HG03354 (cell line): ENCODE measurements around the gene EBF3.

Experiments used
- ATAC-seq: cut with Tn5 transposase; IDR thresholded peaks from one replicate; pipeline ENCODE4 v1.9.1; 2021; ENCODE audit warnings: mild to moderate bottlenecking; ENCODE audit not compliant: unreplicated experiment, poor library complexity, severe bottlenecking

Gene EBF3

DNA sequence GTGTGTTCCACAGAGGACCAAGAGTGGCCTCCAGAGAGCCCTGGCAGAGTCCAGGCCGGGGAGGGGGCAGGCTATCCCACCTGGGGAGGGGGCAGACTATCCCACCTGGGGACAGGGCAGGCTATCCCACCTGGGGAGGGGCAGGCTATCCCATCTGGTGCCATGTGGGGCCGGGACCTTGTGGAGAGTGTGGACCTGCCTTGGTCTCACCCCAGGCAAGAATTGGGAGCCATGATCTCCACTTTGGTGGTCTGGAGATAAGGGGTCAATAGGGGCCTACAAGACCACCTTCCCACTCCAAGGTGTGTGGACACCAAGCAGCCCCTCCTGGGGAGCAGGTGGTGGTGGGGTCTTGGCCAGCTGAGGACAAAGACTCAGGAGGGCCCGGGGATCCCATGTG, 138.2 kb downstream of the EBF3 start:
- no peak for ATAC-seq

DNA sequence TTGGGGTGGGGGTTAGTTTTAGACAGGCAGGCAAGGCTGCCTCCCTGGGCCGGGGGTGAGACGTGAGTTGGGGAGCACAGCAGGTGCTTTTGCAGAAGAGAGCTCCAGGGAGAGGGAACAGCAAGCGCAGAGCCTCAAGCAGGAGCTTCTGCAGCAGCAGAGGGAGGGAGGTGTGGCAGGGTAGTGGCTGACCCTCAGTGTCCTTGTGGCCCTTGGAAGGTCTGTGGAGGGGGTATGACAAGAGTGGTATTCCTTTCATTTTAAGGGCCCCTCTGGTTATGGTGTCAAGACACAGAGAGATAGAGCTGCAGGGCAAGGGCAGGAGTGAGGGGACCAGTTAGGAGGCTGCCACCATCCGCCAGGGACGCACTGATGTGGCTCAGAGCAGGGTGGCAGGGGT, 138.9 kb downstream of the EBF3 start:
- ATAC-seq: no peak

DNA sequence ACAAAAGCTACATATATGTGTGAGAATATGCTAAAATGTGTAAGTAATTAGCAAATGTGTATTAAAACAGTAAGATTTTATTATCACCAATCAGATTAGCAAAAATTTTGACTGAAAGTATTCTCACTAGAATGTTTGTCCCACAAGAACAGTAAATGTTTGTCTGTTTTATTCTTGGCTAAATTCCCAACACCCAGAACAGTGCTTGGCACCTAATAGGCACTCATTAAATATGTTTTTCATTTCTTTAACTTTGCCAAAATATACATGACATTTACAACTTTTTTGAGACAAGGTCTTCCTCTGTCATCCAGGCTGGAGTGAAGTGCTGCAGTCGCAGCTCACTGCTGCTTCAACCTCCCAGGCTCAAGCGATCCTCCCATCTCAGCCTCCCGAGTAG, 143.6 kb downstream of the EBF3 start:
- ATAC-seq: no peak

DNA sequence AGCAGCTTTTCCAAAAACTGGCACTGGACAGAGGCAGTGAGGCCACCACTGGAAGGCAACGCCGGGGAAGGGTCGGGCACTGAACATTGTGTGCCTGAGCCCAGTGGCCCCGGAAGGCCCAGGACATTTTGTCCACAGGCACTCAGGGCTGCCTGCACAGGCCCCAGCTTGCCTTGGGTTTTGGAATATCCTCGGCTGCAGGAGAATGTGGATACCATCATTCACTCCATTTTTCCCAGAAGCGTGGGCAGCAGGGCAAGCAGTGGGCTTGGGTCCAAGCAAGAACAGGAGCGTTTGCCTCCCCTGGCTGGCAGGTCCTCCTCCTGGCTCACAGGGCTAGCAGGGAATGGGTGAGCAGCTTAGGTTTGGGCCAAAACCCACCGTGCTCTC, 147.4 kb downstream of the EBF3 start:
- ATAC-seq: no peak

DNA sequence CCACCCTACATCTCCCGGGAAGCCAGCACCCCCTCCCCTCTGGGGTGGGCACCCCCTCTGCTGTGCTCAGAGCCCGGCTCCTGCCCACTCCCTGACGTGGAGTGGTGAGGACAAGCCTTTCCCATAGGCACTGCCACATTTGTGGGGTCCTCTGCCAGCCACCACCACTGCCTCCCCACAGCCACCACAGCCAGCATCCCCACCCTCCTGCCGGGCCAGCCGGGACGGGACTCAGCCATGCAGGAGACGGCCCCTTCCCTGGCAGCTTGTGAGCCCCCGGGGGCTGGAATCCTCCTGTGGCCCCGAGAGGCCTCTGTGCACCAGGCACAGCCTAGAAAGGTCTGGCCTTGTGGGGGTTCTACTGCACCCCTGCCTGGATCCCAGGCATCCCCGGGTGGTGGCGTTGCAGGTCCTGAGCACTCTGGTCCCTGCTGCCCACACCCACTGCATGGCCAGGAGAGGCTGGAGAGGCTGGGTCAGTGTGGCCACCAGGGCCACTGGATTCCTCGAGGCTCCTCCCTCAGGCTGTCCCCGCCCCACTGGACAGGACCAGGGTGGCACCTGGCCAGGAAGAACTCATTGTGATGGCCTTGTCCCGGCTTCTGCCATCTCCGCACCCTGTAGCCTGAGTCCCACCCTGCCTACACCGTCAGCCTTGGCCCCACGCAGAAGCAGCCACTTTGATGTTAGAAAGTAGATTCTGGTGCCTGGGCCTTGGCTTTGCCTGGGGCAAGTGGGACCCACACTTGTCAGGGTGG, 148.0 kb downstream of the EBF3 start:
- ATAC-seq: no peak

DNA sequence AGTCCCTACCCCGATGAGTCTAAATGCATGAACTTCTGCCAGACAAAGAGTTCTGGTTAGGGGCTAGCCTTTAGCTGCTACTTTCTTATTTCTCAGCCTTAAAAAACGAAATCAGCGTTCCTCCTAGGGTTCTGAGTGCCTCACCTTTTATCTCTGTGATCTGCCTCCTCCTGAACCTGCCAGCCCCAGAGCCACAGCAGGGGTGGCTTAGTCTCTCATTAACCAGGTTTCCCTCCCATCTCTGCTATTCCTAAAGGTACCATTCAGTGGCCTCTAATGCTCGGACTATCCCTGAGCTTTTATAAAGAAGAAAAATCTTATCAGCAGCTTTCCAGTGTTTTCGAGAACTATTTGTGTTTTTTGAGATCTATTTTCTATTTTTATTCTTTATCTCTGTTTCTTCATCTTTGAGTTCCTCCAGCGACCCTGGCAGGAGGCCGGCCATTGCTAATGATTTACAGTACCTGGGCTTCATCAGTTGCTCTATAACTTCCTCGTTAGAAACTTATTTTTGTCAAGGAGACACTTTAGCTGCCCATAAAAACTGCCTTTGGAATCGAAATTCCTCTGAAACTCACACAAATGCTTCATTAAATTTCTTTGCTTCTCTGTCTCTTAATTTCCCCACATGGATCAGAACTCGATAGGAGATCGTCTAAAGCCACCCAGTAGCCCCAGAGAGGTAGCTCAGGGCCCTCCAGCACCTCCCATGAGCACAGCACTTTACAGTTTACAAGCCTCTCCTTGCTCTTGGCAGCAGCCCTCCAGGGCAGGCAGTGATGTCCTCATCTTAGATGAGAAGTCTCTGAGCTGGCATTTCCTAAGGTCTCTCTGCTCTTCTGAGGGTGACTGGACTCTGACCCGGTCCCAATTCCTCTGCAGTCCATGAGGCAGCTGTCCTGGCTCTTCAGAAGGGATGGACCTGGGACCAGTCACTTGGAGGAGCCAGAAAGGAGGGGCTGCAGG, 149.1 kb downstream of the EBF3 start:
- no peak for ATAC-seq

DNA sequence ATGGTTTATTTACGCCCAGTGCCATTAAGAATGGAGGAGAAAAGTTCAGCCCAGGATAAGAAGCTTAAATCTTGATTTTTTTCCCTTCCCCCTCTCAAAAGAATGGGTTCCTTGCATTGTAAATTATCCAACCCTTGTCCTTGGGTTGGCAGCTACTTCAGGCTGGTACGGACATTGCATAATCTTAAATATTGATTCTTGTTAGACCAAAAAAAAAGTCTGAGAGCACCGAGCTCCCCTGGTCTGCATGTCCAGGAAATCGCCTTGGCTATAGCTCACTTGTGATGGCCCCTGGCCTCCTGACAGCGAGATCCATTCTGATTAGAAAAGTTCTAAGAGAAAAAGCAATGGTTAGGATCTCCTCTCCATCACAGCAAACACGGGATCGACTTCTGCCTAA, 151.7 kb downstream of the EBF3 start:
- no peak for ATAC-seq

DNA sequence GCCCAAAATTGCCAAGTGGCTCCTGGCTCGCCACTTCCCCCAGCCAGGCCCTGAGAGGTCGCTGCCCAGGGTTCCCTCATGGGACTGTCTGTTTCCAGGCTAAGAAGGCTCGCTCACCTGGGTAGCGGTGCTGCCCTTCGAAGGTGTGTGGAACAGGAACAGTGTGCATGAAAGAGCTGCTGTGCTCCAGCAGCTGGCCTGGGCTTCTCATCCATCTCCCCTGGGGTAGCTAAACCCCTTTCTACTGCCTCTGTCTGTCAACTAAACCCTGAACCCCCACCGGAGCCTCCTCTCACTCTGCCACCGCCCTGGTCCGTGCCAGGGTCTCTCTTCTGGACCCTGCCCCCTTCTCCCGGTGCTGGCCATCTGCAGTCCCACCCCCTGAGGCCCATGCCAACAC, 152.9 kb downstream of the EBF3 start:
- ATAC-seq: no peak

DNA sequence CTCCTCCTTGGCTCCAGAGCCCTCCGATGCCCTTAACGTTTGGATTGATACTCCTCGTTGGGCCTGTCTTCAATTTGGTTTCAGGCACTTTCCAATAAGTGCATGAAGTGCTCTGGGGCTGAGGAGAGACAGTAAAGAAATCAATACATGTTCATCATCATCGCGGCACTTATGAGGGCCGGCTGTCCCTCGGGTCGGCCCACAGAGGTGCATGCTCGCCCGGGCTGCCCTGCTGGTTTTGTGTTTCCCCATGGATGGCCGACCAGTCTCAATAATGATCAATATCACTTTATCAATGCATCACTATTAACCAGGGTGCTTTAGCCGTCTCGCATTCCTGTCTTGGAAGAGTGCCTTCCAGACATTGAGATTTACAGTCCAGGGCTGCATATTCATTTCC, 154.2 kb downstream of the EBF3 start:
- ATAC-seq: no peak

DNA sequence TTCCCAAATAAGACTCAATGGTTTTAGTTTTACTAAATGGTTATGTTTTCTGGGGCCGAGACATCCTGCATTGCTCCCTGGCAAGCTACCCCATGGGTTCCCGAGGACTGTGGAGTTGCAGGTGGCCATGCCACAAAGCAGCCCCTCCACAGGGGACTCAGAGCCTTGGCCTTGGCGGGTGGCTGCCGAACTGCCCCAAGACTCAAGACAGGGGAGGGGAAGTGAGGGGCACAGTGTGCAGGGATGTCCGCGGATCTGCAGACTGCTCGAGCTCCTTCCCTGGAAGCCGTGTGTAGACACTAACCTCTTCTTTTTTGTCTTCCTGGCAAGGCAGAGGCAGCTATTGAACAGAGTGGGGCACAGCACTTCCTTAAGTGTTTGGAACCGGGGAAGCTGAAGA, 154.6 kb downstream of the EBF3 start:
- no peak for ATAC-seq

DNA sequence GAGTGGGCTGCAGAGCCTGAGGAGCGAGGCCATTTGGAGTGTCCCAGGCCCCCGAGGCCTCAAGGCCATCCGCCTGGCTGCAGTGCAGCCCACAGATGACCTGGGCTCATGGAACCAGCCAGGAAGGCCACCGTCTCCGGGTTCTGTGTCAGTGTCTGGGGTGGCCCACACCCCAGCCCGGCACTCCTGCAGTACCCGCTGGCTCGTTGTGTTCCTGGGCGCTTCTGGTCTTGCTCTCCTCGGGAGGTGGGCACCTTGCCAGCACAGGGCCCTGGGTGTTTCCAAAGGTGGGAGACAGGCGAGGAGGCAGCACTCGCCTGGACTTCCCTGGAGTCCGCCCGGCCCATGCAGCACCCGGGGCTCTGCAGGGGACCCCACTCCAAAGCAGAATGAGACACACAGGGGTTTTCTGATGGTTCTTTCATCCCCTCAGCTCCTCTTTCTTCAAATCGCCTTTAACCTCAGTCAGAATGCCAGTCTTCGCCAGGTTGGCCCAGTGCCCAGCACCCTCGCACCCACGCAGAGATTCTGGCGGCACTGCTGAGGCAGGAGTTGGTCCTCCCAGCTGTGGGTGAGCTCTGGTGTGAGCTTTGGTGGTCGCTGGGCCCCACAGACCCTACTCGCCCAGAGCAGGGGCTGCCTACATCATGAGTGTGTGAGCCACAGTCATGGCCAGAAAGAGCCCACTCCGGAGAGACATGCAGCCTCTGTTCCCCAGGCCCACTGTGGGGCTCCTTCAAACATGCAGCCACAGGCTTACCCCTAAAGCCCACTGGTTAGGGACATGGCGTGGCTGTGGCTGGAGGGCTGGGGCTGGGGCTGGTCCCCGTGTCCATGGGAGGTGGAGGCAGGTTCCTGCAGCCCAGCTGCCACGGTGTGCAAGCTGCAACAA, 155.7 kb downstream of the EBF3 start:
- no peak for ATAC-seq

DNA sequence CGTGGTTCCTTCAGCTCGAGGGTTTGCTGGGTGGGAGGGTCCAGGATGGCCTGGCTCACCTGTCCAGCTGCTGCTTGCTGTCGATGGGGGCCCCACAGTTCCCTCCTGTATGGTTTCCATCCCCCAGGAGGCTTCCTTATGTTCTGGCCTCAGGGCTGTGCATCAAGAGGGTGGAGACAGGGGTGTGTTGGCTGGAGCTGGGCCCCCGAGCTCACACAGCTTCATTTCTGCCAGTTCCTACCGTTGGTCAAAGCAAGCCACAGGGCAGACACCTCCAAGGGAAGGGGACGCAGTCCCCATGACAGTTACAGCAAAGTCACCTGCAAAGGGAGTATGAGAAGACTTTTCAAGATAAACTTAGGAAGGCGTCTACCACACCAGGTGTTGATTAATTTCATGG, 156.9 kb downstream of the EBF3 start:
- no peak for ATAC-seq

DNA sequence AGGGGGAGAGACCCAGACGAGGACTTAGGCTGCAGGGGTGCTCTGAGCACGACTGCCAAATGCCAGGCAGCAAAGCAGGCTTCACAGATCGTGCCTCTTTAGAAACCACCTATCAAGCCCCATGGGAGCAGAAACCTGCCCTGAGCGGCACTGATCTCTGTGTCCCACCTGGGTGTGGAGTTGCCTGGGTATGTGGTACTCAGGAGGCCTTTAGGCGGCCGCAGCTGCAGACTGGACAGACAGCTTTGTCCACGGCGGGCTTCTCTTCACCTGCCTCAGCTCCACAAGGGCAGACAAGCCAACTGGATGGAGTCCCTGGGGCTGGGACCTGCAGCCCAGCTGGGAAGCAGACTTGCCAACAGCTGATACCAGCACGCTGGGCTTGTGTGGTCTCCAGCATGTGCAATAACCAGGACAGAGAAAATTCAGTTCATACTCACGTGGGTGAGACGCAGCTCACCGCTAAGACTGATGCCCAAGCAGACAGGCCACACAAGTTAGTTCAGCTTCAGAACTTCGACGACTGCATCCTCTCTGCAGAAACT, 163.2 kb downstream of the EBF3 start:
- no peak for ATAC-seq

DNA sequence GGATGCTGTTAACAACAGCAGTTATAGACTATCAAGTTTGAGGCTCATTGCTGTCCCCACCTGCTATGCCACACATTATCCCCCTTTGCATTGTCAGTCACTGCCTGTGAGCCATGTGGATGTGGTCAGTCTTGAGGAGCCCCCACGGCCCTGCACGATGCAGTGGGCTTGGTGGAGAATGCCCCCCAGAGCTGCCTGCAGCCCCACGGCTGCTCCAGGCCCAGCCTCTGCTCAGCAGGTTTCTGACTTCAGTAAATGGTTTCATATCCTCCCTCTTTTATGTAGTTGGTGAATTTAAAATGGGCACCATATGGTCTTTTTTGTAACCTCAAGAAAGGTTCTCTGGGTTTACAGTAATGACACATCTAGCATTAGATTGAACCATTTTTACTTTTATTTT, 164.1 kb downstream of the EBF3 start:
- no peak for ATAC-seq

DNA sequence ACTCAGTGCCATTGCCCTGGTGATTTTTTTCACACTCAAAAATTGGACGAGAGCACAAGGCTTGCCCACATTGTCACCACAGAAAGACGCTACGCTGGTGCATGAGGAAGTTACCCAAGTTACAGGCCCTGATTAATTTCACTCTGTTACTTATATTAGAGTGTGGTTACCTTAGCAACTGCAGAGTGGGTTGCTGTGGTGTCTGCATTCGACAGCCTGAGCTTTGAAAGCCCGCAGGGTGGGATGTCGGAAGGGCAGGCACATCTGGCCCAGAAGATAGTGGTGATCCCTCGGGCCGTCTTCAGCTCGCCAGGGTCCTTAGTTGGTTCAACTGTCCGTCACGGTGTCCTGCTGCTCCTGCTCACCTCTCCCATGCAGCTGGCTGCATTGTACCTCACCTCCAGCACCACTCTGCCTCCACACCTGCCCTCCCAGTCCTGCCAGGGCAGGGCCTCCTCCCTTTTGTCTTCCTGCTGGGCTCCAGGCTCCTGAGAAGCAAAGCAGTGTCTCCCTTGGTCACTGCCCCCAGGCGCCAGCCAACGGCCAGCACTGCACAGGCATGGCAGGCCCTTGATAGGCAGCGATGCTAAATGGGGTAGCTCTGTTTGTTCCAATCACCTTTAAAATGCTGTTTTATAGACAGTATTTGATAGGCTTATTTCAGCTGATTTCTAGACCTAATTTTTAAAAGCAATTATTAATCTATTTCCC, 167.2 kb downstream of the EBF3 start:
- no peak for ATAC-seq

DNA sequence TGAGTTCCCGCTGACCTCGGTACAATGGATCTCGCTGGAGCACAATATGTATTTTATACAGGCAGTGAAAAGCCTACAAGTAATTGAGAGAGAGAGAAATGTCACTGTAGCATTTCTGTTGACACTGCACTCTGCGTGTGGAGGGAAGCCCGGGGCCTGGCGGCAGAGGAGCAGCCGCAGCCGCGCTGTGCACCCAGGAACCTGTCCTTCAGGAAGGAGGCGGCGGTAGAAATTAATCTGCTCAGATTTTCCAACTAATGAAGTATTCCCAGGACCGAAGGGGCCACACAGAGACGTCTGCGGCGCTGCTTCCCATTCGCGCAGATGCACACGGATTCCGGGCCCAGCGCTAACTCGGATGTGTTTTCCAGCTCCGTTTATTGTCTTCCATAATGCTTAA, 170.1 kb downstream of the EBF3 start:
- no peak for ATAC-seq

DNA sequence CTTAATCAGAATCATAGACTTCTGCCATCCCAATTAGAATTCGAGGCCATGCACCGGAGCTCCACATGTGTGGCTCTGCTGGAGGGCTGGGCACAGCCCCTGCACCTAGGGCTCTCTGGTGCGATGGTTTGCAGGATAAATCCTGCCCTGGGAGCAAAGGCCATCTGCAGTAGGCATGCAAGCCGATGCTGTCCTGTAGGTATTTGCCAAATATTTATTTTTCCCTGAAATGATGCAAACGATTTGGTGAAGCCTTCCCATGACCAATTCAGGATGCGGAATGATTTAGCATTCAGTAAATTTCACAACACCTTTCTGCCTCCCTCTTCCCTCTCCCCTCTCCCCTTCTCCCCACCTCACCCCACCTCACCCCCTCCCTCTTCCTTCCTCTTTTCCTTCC, 170.6 kb downstream of the EBF3 start:
- ATAC-seq: no peak

DNA sequence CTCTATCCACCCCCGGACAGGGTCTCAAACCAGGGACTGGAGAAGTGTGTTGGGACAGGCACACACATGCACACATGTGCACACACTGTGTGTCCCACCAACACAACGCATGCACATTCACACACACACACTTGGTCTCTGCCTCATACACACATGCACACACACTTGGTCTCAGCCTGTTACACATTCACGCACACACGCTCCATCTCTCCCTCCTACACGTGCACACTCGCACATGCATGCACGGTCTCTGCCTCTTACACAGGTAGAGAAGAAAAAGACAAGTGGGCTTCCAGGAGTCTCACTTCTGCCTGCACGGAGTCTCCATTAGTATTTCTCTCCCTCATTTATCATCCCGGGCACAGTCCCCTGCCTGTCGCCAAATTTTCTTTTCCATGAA, 171.2 kb downstream of the EBF3 start:
- no peak for ATAC-seq

DNA sequence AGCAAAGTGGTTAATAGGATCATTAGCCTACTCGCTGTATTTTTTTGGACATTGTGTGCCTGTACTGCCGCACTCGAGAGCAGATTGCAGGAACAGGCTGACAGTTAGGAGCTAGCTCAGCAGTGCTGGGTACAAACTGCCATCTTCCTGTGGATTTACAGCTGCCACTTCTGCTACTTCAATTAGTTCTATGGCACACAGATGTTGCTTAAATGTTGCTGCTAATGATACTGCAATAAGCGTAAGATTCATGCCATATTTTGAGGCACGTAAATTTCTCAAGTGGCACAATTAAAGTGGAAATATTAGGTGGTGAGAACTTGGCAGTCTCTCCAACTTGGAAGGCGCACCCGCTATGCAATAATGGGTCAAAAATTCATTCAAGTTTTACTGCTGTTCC, 171.9 kb downstream of the EBF3 start:
- ATAC-seq: no peak
